Measurements from ENCODE around the gene TLL1. TPM values are rescaled to one million over a fixed set of nuclear protein-coding genes. Genes with fewer than 3 reads are reported as not detected.

TLL1 gene
- total RNA-seq, 1 donor from 2014 or later, result 9.6 TPM

GRCh38 chr4:166012129-166013030 is 139.3 kb downstream of the TLL1 start:
- Histone ChIP-seq H3K4me1 (no peaks in the 10 kb centered on the region), H3K9me3 (no peaks in the 10 kb centered on the region), H3K27ac (no peak overlapping the region), H3K4me3 (no peak overlapping the region), H3K36me3 (no peaks in the 10 kb centered on the region), H3K27me3 (no peaks in the 10 kb centered on the region)
- TF ChIP-seq, protein P1, sequence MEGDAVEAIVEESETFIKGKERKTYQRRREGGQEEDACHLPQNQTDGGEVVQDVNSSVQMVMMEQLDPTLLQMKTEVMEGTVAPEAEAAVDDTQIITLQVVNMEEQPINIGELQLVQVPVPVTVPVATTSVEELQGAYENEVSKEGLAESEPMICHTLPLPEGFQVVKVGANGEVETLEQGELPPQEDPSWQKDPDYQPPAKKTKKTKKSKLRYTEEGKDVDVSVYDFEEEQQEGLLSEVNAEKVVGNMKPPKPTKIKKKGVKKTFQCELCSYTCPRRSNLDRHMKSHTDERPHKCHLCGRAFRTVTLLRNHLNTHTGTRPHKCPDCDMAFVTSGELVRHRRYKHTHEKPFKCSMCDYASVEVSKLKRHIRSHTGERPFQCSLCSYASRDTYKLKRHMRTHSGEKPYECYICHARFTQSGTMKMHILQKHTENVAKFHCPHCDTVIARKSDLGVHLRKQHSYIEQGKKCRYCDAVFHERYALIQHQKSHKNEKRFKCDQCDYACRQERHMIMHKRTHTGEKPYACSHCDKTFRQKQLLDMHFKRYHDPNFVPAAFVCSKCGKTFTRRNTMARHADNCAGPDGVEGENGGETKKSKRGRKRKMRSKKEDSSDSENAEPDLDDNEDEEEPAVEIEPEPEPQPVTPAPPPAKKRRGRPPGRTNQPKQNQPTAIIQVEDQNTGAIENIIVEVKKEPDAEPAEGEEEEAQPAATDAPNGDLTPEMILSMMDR (IDR thresholded peaks at IDR 0.05), result no peak
- intact Hi-C loops (cut with DNase I), result no loop called here
- DNase-seq (no peak), ATAC-seq (no peak)

DNA sequence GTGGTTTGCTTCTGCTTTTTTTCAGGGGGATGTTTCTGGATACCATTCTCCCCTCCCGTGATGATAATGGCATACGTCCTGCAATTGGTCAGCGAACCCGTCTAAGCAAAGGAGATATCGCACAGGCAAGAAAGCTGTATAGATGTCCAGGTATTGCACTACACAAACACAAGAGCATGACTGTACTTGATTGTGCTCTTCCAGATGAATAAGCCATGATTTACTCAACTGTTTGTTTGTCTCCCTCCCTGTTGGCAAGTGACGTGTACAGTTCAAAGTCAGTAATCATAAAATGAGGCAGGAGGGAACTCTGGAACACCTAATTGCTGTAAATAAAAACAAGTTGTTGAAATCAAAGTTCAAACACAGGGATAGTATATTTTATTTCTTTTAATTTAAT is 141.4 kb downstream of the TLL1 start:
- intact Hi-C loops (cut with DNase I), result no loop called here
- ATAC-seq, result no peak
- TF ChIP-seq, protein P1 (IDR thresholded peaks at IDR 0.05), result no peak
- Histone ChIP-seq H3K9me3 (no peaks in the 10 kb centered on the region), H3K4me3 (no peak overlapping the region), H3K27me3 (no peaks in the 10 kb centered on the region), H3K4me1 (no peaks in the 10 kb centered on the region), H3K27ac (no peak overlapping the region), H3K36me3 (no peaks in the 10 kb centered on the region)
- no peak for DNase-seq

- H3K27ac ChIP-seq, result no peak overlapping the region
- no peak overlapping the region for H3K4me3 ChIP-seq
- no peaks in the 10 kb centered on the region for H3K9me3 ChIP-seq
- intact Hi-C loops (cut with DNase I), result no loop called here
- DNase-seq, result no peak
- no peaks in the 10 kb centered on the region for H3K27me3 ChIP-seq
- H3K4me1 ChIP-seq, result no peaks in the 10 kb centered on the region
- no peak for ATAC-seq
- TF ChIP-seq, protein P1 (IDR thresholded peaks at IDR 0.05), result no peak
- H3K36me3 ChIP-seq, result no peaks in the 10 kb centered on the region
Observed at GRCh38 chr4:166017804-166018203, 144.8 kb downstream of the TLL1 start.

DNA sequence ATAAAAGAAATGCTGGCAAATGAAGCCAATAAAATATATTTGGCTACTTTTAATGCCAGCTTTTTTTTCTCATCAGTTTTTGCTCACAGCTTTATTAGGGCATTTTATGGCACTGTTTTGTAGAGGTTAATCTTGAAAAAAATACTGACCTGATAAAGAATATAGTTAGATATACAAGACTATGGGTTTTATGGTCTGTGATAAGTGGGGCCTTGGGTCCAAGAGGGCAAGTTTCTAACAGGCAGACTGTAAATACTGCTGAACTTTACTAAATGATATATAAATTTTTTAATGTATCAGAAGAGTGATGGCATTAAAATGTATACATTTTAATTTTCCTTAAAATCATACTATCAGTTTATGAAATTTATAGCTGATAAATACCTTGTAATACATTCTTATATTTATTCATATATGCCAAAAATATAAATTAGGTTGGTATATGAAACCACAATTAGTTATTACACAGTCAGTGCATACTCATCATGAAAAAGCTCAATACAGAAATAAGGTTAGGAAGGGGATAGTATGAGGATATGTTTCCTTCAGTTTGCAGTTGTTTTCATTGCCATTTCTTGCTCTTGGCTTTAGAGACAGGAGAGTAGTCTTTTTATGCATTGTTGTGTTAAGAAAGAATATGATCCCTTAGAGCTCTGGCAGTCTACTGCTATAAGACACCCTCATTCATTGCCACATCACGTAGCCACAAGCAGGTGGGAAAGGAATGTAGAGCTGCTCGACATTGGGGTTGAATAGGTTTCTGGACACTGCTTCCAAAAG is 146.6 kb downstream of the TLL1 start:
- TF ChIP-seq, protein P1 (IDR thresholded peaks at IDR 0.05), result no peak
- Histone ChIP-seq H3K27ac (no peak overlapping the region), H3K4me1 (no peaks in the 10 kb centered on the region), H3K9me3 (no peaks in the 10 kb centered on the region), H3K4me3 (no peak overlapping the region), H3K27me3 (no peaks in the 10 kb centered on the region), H3K36me3 (no peaks in the 10 kb centered on the region)
- DNase-seq (no peak), ATAC-seq (no peak)
- intact Hi-C loops (cut with DNase I), result no loop called here

- Histone ChIP-seq H3K36me3 (no peaks in the 10 kb centered on the region), H3K27me3 (no peaks in the 10 kb centered on the region), H3K4me1 (no peaks in the 10 kb centered on the region), H3K27ac (no peak overlapping the region), H3K4me3 (no peak overlapping the region), H3K9me3 (no peaks in the 10 kb centered on the region)
- DNase-seq (no peak), ATAC-seq (no peak)
- TF ChIP-seq, protein P1 (IDR thresholded peaks at IDR 0.05), result no peak
- intact Hi-C loops (cut with DNase I), result no loop called here
Observed at GRCh38 chr4:166021617-166022016, 148.6 kb downstream of the TLL1 start.

Measured in upper lobe of right lung (tissue), 1 donor.